GM19023 (cell line): ENCODE measurements around the gene NUP93.
"Not testable (repeated sequence)": the region's sequence is repeated elsewhere in the genome, so short reads cannot be mapped to it uniquely, and the experiment has no call there.

Source experiments
- ATAC-seq: cut with Tn5 transposase; IDR thresholded peaks from one replicate; pipeline ENCODE4 v1.9.1; 2021; ENCODE audit warnings: mild to moderate bottlenecking, moderate library complexity; ENCODE audit not compliant: unreplicated experiment

Gene NUP93

DNA sequence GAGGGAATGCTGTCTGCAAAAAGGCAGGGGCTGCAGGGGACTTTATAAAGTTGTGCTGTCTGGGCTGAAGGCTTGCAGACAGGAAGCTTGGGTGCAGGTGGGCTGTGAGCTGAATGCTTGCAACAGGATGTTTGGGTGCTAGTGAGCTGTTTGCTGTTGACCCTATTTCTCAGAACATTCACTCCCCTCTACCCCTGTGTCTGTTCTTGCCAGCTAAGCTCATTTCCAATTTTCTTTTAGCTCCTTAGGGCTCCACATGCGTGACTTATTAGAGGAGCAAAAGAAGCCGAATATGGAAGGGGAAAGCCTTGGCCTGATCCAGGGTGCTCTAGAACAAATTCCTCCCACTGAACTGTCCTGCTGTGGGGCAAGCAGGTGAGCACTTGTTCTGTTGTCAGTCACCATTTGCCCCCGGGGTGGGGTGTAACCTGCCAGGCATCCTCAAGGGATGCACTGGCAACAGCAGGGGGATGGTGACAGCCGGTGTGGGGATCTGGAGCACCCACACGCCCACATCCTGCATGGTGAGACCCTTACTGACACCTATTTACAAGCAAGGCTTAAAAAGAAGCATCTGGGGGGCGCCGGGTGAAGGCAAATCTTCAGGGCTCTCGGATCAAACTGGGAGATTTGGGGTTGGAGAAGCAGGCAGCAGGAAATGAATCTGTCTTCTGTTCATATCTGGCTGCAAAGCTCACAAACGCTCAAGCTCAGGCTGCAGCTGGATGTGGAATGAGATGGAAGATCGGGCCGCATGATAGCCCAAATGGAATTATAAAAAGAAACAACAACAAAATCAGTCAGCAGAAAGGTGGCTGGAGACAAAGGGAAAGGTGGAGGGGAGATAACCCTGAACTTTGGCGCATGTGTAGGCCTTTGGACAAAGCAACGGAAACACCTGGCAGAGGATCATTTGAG lies 21.1 kb upstream of the NUP93 start:
- no peak for ATAC-seq

DNA sequence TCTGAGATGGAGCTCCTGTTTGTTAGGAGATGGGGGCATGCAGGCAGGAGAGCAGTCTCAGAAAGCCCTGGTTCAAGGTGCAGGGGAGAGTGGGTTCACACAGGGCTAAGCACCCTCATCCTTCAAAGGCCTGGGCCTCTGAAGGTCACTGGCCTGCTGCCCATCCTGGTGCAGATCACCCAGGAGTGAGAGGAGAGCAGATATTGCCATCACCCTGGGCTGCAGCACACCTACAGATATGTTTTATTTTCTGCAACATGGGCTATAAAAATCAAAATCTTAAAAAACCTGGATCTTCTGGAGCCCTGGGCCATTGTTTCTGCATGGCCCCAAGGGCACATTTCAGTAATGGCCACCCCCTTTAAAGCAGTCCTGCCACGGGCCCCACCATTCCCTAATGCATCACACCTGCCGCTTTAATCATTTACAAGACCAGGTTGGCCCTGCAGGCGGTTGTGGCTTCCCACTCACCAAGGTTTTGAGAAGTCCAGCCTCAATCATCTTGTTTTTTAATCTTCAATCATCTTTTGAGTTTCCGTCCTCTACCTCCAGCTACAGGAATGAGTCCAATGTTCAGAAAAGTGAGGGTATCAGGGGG lies 20.4 kb upstream of the NUP93 start:
- no peak for ATAC-seq

DNA sequence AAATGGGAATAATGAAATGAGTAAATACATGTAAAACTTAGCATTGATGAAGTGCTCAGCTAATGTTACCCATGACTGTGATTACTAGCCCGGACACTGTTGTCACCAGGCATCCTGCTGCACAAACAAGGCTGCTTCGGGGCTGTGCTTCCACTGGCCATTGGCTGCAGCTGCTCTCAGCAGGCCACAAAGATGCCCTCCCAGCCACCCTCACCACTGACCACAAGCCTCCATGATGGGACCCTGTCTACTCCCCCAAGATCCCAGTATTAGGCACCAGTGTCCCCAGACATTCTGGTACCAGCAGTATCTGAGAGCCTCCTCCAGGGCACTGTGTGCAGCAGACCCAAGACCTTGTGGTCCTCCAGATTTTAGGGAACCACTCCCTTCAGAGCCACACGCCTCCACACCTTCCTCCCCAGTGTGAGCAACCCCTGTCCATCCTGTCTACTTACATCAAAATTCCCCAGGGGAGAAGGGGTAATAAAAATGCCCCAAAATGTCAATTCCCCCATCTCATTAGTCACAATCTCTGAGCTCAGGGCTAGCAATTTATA lies 19.7 kb upstream of the NUP93 start:
- no peak for ATAC-seq

- ATAC-seq, result no peak
These were observed 18.1 kb upstream of the NUP93 start for GRCh38 chr16:56711862-56712261.

GRCh38 chr16:56713794-56714193 lies 16.1 kb upstream of the NUP93 start:
- ATAC-seq, result no peak

GRCh38 chr16:56715126-56715525 lies 14.8 kb upstream of the NUP93 start:
- no peak for ATAC-seq

- no peak for ATAC-seq
These were observed 13.2 kb upstream of the NUP93 start for GRCh38 chr16:56716761-56717160.

DNA sequence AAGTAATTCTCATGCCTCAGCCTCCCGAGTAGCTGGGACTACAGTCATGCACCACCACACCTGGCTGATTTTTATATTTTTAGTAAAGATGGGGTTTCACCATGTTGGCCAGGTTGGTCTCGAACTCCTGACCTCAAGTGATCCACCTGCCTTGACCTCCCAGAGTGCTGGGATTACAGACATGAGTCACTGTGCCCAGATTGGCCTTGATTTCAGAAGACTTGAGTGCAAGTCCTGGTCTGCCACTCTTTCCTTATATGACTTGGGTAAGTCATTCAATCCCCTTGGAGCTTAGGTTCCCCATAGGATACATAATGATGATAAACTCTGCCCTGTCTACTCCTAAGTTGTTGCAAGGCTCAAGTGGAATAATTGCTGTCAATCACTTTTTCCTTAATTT lies 12.4 kb upstream of the NUP93 start:
- ATAC-seq, result not testable (repeated sequence)

DNA sequence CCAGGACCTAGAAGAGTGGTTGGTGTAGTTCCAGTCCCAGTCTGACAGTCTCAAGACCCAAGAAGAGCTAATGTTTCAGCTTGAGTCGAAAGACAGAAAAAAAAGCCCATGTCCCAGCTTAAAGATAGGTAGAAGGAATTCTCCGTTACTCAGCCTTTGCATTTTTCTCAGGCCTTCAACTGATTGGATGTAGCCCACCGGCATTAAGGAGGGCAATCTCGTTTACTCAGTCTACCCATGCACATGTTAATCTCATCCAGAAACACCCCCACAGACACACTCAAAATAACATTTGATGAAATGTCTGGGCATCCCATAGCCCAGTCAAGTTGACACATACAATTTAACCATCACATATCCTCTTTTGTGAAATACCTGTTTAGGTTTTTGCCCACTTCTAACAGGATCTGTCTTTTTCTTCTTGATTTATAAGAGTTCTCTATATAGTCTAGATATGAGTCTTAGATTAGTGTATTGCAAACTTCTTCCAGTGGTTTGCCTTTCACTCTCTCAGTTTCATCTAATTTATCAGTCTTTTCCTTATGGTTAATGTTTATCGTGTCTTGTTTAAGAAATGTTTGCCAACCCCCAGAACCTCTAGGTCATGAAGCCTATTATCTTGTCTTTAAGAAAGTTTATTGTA lies 7.6 kb upstream of the NUP93 start:
- no peak for ATAC-seq

DNA sequence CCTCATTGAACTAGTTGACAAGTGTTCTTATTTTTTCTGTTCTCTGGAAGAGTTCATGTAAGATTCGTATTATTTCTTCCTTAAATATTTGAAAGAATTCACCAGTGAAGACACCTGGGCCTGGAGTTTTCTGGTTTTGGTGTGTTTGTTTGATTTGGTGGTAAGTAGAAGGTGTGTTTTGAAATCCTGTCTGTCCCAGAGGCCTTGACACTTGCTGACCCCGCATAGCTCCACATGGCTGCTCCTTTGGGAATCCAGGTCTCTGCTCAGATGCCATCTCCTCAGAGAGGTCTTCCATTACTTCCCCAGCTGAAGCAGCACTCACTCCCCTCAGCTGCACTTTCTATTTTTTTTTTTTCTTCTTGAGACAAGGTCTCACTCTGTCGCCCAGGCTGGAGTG lies 5.7 kb upstream of the NUP93 start:
- ATAC-seq, result no peak

DNA sequence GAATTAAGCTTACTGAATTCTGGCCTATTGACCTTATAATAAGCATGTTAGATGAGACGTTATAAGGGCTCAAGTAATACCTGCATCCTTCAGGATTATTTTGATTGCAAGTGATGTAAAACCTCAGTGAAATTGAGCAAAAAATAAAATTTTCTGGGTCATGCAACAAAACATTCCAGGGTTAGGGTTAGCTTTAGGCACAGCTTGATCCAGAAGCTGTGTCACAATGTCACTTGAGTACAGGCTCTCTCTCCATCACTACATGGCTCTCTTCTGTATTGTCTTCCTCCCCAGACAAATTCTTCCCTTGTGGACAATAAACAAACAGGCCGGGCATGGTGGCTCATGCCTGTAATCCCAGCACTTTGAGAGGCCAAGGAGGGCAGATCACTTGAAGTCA lies 3.6 kb upstream of the NUP93 start:
- ATAC-seq, result no peak

DNA sequence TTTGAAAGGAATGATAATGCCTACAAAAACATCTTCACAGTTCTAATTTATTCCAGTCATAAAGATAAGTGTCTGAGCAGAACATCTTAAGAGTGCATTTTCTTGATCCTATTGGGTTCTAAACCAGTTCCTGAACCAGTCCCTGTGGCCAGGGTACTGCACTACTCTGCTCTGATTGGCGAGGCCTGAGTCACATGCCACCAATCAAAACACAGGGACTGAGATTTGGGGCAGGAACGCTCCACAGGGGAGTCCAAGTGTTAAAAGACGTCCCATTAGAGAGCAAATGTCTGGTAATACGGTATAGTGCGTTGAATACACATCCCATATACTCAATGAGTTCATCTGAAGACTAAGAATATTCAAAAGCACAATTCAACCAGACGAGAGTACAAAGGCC lies 3.0 kb upstream of the NUP93 start:
- no peak for ATAC-seq

DNA sequence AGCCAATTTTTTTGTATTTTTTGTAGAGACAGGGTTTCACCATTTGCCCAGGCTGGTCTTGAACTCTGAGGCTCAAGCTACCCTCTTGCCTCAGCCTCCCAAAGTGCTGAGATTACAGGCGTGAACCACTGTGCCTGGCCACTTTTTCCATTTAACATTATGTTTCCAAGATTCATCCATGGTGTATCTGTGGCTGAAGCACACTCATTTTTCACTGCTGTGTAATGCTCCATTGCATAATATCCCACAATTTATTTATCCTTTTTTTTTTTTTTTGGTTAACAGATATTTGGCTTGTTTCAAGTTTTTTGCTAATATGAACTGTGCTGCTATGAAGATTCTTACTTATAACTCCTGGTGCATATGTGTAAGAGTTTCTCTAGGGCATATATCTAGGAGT lies 1.9 kb upstream of the NUP93 start:
- ATAC-seq, result no peak

GRCh38 chr16:56728980-56729734 lies 772 bp upstream of the NUP93 start:
- no peak for ATAC-seq

DNA sequence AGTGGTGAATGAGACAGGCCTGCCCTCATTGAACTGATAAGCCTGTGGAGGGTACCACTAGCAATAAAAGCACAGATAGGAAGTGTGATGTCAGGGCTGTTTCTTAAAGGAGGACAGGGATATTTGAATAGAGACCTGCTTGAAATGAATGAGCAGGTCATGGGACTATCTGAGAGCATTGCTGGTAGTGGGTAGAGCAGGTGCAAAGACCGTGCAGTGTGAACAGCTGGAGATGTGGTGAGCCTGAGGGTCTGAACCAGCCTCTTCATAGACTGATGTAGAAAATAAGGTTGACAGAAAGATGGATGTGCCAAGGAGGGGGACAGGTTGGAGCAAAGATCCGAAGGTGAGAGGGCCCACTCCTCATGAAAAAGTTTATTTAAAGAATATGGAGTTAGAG lies 2.4 kb downstream of the NUP93 start:
- peak; percentile 52 for ATAC-seq

- no peak for ATAC-seq
These were observed 2.9 kb downstream of the NUP93 start for GRCh38 chr16:56732832-56733231.

- no peak for ATAC-seq
These were observed 4.5 kb downstream of the NUP93 start for GRCh38 chr16:56734429-56734828.

- no peak for ATAC-seq
These were observed 6.5 kb downstream of the NUP93 start for GRCh38 chr16:56736476-56736875.

- no peak for ATAC-seq
These were observed 7.6 kb downstream of the NUP93 start for GRCh38 chr16:56737539-56737938.

- ATAC-seq, result no peak
These were observed 8.3 kb downstream of the NUP93 start for GRCh38 chr16:56738221-56738620.

DNA sequence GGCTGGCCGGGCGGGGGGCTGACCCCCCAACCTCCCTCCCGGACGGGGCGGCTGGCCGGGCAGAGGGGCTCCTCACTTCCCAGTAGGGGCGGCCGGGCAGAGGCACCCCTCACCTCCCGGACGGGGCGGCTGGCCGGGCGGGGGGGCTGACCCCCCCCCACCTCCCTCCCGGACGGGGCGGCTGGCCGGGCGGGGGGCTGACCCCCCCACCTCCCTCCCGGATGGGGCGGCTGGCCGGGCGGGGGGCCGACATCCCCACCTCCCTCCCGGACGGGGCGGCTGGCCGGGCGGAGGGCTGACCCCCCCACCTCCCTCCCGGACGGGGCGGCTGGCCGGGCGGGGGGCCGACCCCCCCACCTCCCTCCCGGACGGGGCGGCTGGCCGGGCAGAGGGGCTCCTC lies 9.4 kb downstream of the NUP93 start:
- not testable (repeated sequence) for ATAC-seq
